HG03135 (cell line): Measurements from ENCODE around the gene FADS1.

Source experiments
- ATAC-seq: cut with Tn5 transposase; IDR thresholded peaks from one replicate; pipeline ENCODE4 v1.9.1; 2021; ENCODE audit warnings: mild to moderate bottlenecking, moderate library complexity; ENCODE audit not compliant: unreplicated experiment

FADS1 gene

GRCh38 chr11:61778357-61778886, 38.4 kb downstream of the FADS1 start:
- ATAC-seq, result no peak

GRCh38 chr11:61777234-61778090, 39.3 kb downstream of the FADS1 start:
- ATAC-seq, result no peak

DNA sequence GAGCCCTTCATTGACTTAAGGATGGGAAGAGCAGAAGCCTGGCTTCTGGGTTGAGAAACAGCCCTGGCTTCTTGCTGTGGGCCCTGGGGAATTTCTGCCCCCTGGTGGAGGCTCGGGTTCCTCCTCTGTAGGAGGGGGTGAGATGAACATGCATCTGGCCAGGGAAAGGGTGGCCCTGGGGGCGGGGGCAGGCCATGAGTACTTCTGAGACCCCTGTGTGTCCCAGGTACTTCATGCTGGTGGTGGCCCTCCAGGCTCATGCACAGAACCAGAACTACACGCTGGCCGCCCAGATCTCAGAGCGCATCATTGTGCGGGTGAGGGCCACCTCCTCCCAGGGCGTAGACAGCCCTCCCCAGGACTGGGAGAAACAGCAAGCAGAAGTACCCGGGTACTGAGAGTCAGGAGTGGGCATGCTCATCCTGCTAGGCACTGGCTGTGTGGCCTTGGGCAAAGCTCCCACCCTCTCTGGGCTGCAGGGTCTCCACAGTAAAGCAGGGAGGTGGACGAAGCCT, 40.2 kb downstream of the FADS1 start:
- ATAC-seq, result peak; percentile 49

GRCh38 chr11:61775606-61776554, 40.9 kb downstream of the FADS1 start:
- no peak for ATAC-seq

DNA sequence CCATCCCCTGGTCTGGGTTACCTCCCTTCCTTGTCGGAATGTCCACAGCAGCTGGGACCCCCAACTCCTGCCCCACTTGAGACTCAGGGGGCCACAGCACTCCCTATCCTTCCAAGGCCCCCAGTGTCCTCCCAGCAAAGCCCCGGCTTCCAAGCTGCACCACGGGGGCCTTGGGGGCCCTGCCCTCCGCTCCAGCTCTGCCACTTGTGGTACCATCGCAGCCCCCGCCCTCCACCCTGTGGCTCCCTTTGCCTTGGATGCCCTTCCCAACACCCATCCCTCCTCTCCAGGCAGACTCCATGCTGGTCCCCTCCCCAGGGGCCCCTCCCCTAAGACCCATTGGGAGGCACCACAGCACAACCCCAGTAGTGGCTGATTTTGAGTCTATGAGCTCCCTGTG, 41.7 kb downstream of the FADS1 start:
- ATAC-seq, result no peak

GRCh38 chr11:61774411-61774810, 42.4 kb downstream of the FADS1 start:
- no peak for ATAC-seq

- ATAC-seq, result no peak
Observed at GRCh38 chr11:61773809-61774208, 43.0 kb downstream of the FADS1 start.

DNA sequence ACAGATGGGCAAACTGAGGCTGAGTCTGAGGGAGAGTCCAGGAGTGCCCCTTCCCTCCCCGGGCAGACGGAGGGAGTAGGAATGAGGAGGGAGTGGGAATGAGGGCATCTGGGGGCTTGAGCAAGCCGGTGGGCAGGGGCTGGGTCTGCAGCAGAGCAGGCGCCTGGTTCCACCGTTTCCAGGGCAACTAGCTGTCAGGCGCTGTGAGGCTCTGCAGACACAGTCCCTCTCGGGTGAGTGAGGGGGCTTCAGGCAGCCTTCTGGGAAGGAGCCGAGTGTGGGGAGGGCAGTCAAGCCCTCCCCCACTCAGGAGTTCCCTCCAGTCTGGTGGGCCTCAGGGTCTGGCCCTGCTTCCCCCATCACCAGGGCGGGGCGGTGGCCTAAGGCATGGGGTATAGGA, 43.4 kb downstream of the FADS1 start:
- no peak for ATAC-seq

GRCh38 chr11:61771985-61772455, 44.8 kb downstream of the FADS1 start:
- no peak for ATAC-seq

DNA sequence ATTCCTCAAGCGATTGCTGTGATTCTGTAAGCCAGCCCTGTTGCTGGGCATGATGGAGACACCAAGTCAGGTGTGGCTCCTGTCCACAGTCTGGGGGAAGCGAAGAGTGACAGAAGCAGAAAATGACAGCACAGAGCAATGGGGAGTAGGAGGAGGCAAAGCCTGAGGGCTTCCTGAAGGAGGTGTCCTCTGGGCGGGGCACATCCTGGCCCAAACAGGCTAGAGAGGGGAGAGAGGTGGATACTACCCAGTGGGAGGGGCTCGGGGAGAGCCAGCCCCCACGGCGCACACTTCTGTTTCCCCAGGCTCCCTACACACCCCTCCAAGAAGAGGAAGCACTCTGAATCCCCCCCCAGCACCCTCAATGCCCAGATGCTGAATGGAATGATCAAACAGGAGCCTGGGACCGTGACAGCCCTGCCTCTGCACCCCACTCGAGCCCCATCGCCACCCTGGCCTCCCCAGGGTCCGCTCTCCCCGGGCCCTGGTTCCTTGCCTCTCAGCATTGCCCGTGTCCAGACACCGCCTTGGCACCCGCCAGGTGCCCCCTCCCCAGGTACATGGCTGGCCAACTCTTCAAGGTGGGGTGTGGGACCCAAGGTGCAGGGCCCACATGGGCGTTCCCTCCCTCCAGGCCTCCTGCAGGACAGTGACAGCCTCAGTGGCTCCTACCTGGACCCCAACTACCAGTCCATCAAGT, 45.5 kb downstream of the FADS1 start:
- ATAC-seq, result no peak

DNA sequence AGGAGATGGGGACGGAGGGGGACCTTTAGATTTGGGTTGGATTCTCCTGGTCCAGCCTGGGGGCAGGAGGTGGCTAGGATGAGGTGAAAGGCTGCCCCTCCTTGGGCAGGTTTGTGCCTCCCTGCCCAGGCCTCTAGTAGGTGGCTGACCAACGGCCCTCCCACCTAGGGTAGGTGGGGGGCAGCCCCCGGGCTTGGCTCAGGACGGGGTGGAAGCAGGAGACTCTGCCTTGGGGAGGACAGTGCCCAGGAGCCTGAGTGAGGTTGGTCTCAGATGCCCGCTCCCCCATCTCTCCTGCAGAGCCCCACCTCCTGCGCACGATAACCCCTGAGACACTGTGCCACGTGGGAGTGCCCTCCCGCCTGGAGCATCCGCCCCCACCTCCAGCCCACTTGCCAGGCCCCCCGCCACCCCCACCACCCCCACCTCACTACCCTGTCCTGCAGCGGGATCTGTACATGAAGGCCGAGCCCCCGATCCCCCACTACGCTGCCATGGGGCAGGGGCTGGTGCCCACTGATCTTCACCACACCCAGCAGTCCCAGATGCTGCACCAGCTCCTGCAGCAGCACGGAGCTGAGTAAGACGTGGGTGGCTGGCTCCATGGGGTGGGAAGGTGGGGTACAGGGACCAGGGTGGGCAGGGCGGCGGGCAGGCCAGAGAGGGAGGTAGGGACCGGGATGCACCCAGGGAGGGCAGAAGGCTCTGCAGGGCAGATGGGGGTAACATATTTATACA, 46.7 kb downstream of the FADS1 start:
- ATAC-seq, result no peak

DNA sequence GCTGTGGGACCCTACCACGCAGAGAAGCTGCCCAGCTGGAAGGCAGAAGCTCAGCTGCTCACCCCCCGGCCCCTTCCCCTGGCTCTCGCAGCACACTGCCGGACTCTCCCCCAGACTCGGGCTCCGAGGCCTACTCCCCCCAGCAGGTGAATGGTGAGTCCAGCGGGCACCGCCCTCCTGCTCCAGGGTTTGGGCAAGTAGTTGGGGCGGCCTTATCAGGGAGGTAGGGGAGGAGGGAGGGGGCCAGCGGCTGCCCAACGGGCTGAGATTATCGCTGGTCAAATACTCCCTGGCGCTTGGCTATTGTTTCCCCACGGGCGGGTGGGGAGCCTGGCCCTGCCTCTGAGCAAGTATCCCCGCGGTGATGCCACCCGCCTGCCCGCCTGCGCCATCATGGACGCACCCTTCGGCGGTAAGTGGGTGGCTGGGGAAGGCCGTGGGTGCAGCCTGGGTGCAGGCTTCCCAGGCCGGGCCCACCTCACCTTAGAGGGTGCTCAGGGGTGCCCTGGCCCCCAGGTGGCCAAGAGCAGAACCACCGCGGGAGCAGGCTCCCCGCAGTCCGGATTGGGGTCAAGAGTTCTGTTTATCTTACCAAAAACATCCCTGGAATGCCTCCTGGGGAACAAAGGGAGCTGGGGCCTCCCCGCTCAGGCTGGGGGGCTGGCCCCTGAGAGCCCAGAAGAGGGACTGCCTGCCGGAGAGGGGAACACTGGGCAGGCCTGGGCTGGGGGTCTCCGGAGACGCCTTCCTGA, 47.5 kb downstream of the FADS1 start:
- no peak for ATAC-seq

DNA sequence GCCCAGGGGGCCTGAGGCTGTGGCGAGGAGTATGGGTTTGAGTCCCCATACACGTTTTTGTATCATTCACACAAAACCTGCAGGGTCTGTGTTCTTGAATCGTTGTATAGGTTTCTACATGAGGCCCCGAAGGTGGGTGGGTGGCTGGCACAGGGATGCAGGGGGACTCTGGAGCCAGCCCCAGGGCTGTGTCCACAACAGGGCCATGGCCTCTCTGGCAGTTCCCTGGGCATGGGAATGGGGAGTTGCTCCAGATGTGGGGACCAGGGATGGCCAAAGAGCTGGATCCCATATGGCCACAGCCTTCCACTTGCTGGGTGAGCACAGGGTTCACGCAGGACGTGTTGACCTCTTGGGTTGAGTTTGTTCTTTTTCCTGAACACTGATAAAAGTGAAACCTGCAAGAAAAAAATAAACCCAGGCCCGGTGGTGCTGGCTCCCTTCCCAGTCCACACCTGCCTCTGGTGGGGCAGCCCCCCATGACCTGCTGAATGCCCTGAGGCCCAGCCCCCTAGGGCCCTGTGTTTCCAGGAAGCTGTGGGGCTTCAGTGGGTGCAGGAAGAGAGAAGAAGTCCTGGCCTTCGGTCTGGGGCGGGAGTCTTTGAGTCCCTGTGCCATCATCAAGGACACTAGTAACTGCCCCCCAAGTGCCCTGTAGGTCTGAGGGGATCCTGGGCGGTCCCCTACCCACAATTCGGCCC, 48.3 kb downstream of the FADS1 start:
- no peak for ATAC-seq

- ATAC-seq, result no peak
Observed at GRCh38 chr11:61766353-61766841, 50.4 kb downstream of the FADS1 start.

DNA sequence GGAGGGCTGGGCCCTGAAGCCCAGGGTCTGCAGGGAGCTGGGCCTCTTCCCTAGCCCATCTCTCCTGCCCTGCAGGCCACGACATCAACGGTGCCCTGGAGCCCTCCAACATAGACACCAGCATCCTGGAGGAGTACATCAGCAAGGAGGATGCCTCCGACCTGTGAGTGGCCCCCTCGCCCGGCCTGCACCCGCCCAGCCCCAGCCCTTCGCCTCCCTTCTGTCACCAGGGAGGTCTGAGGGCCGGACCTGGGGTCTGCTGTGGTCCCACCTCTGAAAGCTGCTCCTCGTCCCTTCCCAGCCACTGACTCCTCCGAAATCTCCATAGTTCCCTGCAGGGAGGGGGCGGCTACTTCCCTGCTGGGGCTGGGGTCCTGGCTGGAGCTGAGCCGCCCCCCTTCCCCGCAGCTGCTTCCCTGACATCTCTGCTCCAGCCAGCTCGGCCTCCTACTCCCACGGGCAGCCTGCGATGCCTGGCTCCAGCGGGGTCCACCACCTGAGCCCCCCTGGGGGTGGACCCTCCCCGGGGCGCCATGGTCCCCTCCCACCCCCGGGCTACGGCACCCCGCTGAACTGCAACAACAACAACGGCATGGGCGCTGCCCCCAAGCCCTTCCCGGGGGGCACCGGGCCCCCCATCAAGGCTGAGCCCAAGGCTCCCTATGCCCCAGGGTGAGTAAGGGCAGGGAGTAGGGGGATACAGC, 51.1 kb downstream of the FADS1 start:
- no peak for ATAC-seq

DNA sequence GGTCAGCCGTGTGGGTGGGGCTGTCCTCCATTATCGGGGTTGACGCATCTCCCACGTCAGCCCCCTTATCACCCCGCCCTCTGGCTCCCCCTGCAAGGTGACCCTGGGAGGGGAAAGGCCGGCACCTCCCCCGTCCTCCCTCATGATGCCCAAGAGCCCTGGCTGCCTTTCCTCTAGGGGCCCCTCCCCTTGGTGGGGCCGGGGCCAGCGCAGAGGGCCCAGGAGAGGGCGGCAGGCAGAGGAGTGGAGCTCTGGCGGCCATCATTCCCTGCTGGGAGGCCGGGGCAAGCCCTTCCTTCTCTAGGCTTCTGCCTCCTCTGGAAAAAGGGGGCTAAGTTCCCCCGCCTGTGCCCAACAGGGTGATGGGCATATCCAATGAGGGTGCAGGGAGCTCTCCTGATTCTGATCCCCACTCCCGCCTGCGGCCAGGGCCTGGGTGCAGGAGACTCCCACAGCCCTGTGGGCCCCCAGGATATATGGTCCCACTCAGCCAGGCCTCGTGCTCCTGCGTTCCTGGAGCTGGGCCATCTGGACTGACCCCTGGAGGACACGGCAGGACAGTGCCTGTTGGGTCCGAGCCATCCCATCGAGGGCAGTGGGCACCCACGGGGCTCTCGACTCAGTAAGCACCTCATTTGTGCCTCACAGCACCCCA, 52.1 kb downstream of the FADS1 start:
- no peak for ATAC-seq

DNA sequence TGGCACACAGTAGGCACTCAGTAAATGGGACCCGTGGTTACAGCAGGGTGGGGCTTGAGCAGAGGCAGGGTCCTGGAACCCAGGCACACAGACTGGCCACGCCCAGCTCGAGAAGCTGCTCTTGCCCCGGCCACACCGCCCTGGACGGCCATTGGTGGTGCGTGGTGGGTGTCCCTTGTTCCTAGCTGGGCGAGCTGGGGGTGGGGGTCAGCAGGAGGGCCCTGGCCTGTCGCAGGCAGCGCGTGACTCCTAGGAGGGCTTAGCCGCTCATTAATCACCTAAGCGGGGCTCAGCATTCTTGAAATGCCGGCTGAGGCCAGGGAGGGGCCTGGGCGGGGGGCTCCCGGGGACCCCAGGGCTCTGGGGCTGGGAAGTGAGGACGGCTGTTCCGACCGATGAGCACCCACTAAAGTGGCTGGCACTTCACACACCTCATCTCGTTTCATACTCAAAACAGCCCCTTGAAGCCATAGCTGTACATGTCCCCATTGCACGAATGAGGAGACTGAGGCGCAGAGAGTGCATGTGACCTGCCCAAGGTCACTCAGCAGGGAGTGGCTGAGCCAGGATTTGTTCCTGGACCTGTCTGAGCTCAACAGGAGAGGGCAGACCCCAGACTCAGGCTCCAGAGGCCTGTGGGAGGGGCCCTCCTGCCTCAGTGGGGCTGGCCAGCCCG, 52.7 kb downstream of the FADS1 start:
- no peak for ATAC-seq
